ENCODE results near the gene IRAK4.

GRCh38 chr12:43766291-43766690, 7.5 kb downstream of the IRAK4 start:
- no peak for TF ChIP-seq CTCF (IDR thresholded peaks at IDR 0.05; ENCODE audit: insufficient read depth, low read depth, low read length)
- no peak for TF ChIP-seq EZH2 (IDR thresholded peaks at IDR 0.05; ENCODE audit: insufficient read depth, low read length)

All from astrocyte (in vitro differentiated cells and primary cell).